Measurements from ENCODE around the gene HECA. TPM values are rescaled to one million over a fixed set of nuclear protein-coding genes. Genes with fewer than 3 reads are reported as not detected.
A peak's percentile ranks its signal among the peaks of the same experiment; 100 is the strongest.

The HECA gene, protein sequence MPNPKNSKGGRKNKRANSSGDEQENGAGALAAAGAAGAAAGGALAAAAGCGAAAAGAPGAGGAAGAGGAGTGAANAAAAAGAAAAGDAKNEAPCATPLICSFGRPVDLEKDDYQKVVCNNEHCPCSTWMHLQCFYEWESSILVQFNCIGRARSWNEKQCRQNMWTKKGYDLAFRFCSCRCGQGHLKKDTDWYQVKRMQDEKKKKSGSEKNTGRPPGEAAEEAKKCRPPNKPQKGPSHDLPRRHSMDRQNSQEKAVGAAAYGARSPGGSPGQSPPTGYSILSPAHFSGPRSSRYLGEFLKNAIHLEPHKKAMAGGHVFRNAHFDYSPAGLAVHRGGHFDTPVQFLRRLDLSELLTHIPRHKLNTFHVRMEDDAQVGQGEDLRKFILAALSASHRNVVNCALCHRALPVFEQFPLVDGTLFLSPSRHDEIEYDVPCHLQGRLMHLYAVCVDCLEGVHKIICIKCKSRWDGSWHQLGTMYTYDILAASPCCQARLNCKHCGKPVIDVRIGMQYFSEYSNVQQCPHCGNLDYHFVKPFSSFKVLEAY
- total RNA-seq, result 21.7 and 27.8 TPM in 2 replicates
- polyA plus RNA-seq, result 8.9 and 9.2 TPM in 2 replicates

DNA sequence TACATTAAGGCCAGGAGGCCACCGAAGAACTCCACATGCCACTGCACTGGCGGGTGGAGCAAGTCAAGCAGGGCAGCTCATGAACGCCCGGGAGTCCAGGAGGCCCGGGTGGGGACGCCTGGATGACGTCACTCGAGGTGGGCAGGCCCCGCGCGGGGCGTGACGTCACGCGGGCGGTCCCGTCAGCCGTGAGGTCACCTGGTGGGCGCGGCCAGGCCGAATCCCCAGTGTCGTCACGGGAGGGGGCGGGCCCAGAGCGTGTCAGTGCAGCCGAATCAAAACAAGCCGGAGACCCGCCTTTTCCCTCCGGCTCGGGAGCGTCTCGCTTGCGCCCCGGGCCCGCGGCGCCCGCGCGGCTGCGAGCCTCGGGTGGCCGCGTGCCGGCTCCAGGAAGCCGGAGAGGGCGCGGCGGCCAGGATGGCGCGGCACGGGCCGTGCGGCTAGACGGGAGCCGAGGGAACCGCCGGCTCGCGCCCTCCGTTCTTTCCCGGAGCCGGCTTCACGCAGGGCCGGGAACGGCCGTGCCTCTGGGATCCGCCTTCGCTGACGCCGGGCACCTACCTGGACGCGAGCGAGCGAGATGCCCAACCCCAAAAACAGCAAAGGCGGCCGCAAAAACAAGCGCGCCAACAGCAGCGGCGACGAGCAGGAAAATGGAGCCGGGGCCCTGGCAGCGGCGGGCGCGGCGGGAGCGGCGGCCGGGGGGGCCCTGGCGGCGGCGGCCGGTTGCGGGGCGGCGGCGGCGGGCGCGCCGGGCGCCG, at the start of gene HECA:
Gene HECA (plus strand): TSS at position 264 of the 761 bp plus-strand sequence. CDS start 317 bp downstream, at position 581.
- peak within 1 kb of the TSS; percentile 91 for H2AFZ ChIP-seq
- WGBS (ENCODE audit: low lambda C conversion rate, missing lambda C conversion rate), result 3% methylated on average over 66 of the region's 105 CpGs
- H3K27ac ChIP-seq, result peak within 1 kb of the TSS; percentile 92
- TF ChIP-seq CTCF (IDR thresholded peaks at IDR 0.05; ENCODE audit: poor library complexity) (no peak), EZH2 (IDR thresholded peaks at IDR 0.05; ENCODE audit: borderline replicate concordance) (no peak), EZH2phosphoT487 (IDR thresholded peaks at IDR 0.05; ENCODE audit: low read depth, severe bottlenecking, unreplicated experiment) (no peak)
- H3K4me3 ChIP-seq, result peak within 1 kb of the TSS; percentile 89
- no peaks in the 10 kb centered on the region for H3K9me2 ChIP-seq (replicated peaks; ENCODE audit: insufficient read depth)
- H4K20me1 ChIP-seq (ENCODE audit: insufficient read depth, poor library complexity, severe bottlenecking), result peaks cover 18% of the 10 kb centered on the region
- peaks cover 38% of the 10 kb centered on the region for H3K79me2 ChIP-seq
- H3K4me2 ChIP-seq, result peak within 1 kb of the TSS; percentile 89
- H3K9me3 ChIP-seq (ENCODE audit: low read depth), result no peaks in the 10 kb centered on the region
- H3K27me3 ChIP-seq, result no peaks in the 10 kb centered on the region
- peaks cover 20% of the 10 kb centered on the region for H3K4me1 ChIP-seq (ENCODE audit: insufficient read depth)
- DNase-seq (ENCODE audit: low spot score), result peak; percentile 98
- H3K36me3 ChIP-seq (replicated peaks; ENCODE audit: insufficient read depth, low read depth), result no peaks in the 10 kb centered on the region

GRCh38 chr6:139091826-139092225, 43.1 kb upstream of the HECA start:
- TF ChIP-seq EZH2phosphoT487 (IDR thresholded peaks at IDR 0.05; ENCODE audit: low read depth, severe bottlenecking, unreplicated experiment) (no peak), EZH2 (IDR thresholded peaks at IDR 0.05; ENCODE audit: borderline replicate concordance) (no peak), CTCF (IDR thresholded peaks at IDR 0.05; ENCODE audit: poor library complexity) (no peak)
- Histone ChIP-seq H3K27ac (no peak overlapping the region), H4K20me1 (ENCODE audit: insufficient read depth, poor library complexity, severe bottlenecking) (no peaks in the 10 kb centered on the region), H3K79me2 (no peaks in the 10 kb centered on the region), H3K4me3 (no peak overlapping the region), H3K36me3 (replicated peaks; ENCODE audit: insufficient read depth, low read depth) (no peaks in the 10 kb centered on the region), H3K9me3 (ENCODE audit: low read depth) (no peaks in the 10 kb centered on the region), H3K9me2 (replicated peaks; ENCODE audit: insufficient read depth) (no peaks in the 10 kb centered on the region), H2AFZ (no peak overlapping the region), H3K4me1 (ENCODE audit: insufficient read depth) (no peaks in the 10 kb centered on the region), H3K27me3 (no peaks in the 10 kb centered on the region), H3K4me2 (no peak overlapping the region)
- no peak for DNase-seq (ENCODE audit: low spot score)
- 75% methylated on average over 1 of the region's 1 CpG for WGBS (ENCODE audit: low lambda C conversion rate, missing lambda C conversion rate)

DNA sequence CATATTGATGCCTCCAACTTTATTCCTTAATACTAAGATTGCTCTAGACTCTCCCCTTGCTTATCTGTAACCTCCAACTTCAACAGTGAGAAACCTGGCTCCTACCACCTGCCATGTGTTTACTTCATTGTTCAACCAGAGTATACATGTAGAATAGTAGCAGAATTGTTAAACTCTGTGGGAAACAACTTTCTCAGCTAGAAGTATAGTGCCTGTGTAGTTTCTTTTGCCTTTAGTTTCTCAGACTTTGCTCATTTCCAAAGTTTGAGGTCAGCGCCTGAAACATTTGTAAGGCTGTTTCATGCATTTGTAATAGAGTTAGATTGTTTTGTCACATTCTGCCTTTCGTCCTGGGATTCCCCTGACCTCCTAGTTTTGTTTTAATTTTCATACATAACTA, 34.9 kb upstream of the HECA start:
- Histone ChIP-seq H3K27ac (no peak overlapping the region), H3K36me3 (replicated peaks; ENCODE audit: insufficient read depth, low read depth) (no peaks in the 10 kb centered on the region), H2AFZ (no peak overlapping the region), H3K4me2 (no peak overlapping the region), H4K20me1 (ENCODE audit: insufficient read depth, poor library complexity, severe bottlenecking) (no peaks in the 10 kb centered on the region), H3K27me3 (no peaks in the 10 kb centered on the region), H3K79me2 (no peaks in the 10 kb centered on the region), H3K9me2 (replicated peaks; ENCODE audit: insufficient read depth) (no peaks in the 10 kb centered on the region), H3K9me3 (ENCODE audit: low read depth) (no peaks in the 10 kb centered on the region), H3K4me3 (no peak overlapping the region), H3K4me1 (ENCODE audit: insufficient read depth) (no peaks in the 10 kb centered on the region)
- no peak for DNase-seq (ENCODE audit: low spot score)
- no peak for TF ChIP-seq CTCF (IDR thresholded peaks at IDR 0.05; ENCODE audit: poor library complexity)
- WGBS (ENCODE audit: low lambda C conversion rate, missing lambda C conversion rate), result 92% methylated on average over 2 of the region's 2 CpGs

All from hepatocyte (in vitro differentiated cells).